OCI-LY7 (cell line): ENCODE measurements around the gene SCRG1. TPM values are rescaled to one million over a fixed set of nuclear protein-coding genes. Genes with fewer than 3 reads are reported as not detected.

ENCODE experiments used
- BruUV-seq: library from RNA; stranded (reverse); fragments of 400-500 nt; replicated peaks from 2 replicates; lab custom pipeline; 2021; lab: Mats Ljungman, UMichigan
- CTCF ChIA-PET: fragments of 300-600 bp; sonication (Branson Sonifier 250); formaldehyde crosslinking; loops from one replicate; lab custom pipeline; 2022; ENCODE audit warnings: antibody characterized with exemption; ENCODE audit not compliant: unreplicated experiment; lab: Charles Lee
- POLR2A ChIA-PET: fragments of 300-600 bp; sonication (Branson Sonifier 250); formaldehyde crosslinking; loops from one replicate; lab custom pipeline; 2022; ENCODE audit warnings: antibody characterized with exemption; lab: Charles Lee
- DNase-seq: peaks from one replicate; pipeline ENCODE4 v3.0.0-alpha.2; 2015; ENCODE audit warnings: low spot score
- H2AFZ ChIP-seq: fragments of 200-600 bp; sonication (generic), shearing (Covaris generic); 2 replicates; pipeline ENCODE4 v1.6.1; 2014; ENCODE audit warnings: mild to moderate bottlenecking, antibody characterized with exemption, low read length, moderate library complexity
- H3K27ac ChIP-seq: fragments of 200-600 bp; sonication (generic); 2 replicates; pipeline ENCODE4 v1.5.1; 2014; ENCODE audit warnings: mixed run types, low read depth, mild to moderate bottlenecking, moderate library complexity, low read length, inconsistent platforms; ENCODE audit not compliant: poor library complexity, severe bottlenecking
- H3K36me3 ChIP-seq: fragments of 200-600 bp; sonication (generic); 2 replicates; pipeline ENCODE4 v1.6.1; 2014; ENCODE audit warnings: mild to moderate bottlenecking, antibody characterized with exemption, low read length, moderate library complexity, mixed read lengths; ENCODE audit not compliant: insufficient read depth
- H3K4me1 ChIP-seq: fragments of 200-600 bp; sonication (generic); 2 replicates; pipeline ENCODE4 v1.5.1; 2014; ENCODE audit warnings: mild to moderate bottlenecking, low read length; ENCODE audit not compliant: insufficient read depth, poor library complexity, severe bottlenecking
- H3K4me2 ChIP-seq: fragments of 200-600 bp; sonication (generic); 2 replicates; pipeline ENCODE4 v1.6.1; 2014; ENCODE audit warnings: mild to moderate bottlenecking, low read length
- H3K4me3 ChIP-seq: fragments of 200-600 bp; sonication (generic); 2 replicates; pipeline ENCODE4 v1.5.1; 2014; ENCODE audit warnings: mild to moderate bottlenecking, low read depth, low read length; ENCODE audit not compliant: poor library complexity, severe bottlenecking
- H3K79me2 ChIP-seq: fragments of 200-600 bp; sonication (generic); 2 replicates; pipeline ENCODE4 v1.6.1; 2016; ENCODE audit warnings: low read depth, mild to moderate bottlenecking, low read length, moderate library complexity, mixed read lengths; ENCODE audit not compliant: insufficient read depth
- H3K9me2 ChIP-seq: fragments of 200-600 bp; sonication (generic); 2 replicates; pipeline ENCODE4 v1.6.1; 2016; ENCODE audit warnings: mild to moderate bottlenecking, low read length, mixed read lengths; ENCODE audit not compliant: insufficient read depth
- H3K9me3 ChIP-seq: fragments of 200-600 bp; sonication (generic); 2 replicates; pipeline ENCODE4 v1.6.1; 2014; ENCODE audit warnings: mild to moderate bottlenecking, mixed run types, low read length, mixed read lengths
- H4K20me1 ChIP-seq: fragments of 200-600 bp; sonication (generic); 2 replicates; pipeline ENCODE4 v1.6.1; 2014; ENCODE audit warnings: mild to moderate bottlenecking, antibody characterized with exemption, low read length, moderate library complexity, mixed read lengths; ENCODE audit not compliant: insufficient read depth
- CTCF ChIP-seq: fragments of 200-600 bp; sonication (generic); conservative IDR thresholded peaks from 2 replicates; pipeline ENCODE4 v1.5.1; 2014; ENCODE audit warnings: mild to moderate bottlenecking, antibody characterized with exemption, low read length, moderate library complexity, mixed read lengths
- EZH2phosphoT487 ChIP-seq: fragments of 200-600 bp; sonication (generic); IDR thresholded peaks from 2 replicates; pipeline ENCODE4 v1.6.1; 2018; ENCODE audit warnings: low read depth, borderline replicate concordance, mild to moderate bottlenecking, mixed run types, antibody characterized with exemption, low read length, moderate library complexity, mixed read lengths
- intact Hi-C: fragments of 100-400 bp; cut with micrococcal nuclease; formaldehyde crosslinking; loops from one replicate; pipeline ENCODE4 v1.10.0; 2022; ENCODE audit not compliant: unreplicated experiment
- total RNA-seq, 2 experiments: library from RNA; depleted of rRNA in 1 of 2; stranded (reverse); fragments of >200 nt in 1 of 2; shearing (Covaris generic) in 1 of 2; gene quantifications; 2 replicates each; pipeline ENCODE4 v1.2.3, GENCODE V29; 2014 to 2022

The SCRG1 gene
- total RNA-seq, 2 experiments from 2014 or later: not detected

GRCh38 chr4:173426064-173426463 lies 27.1 kb upstream of the SCRG1 start:
- BruUV-seq: no TSS peak
- Histone ChIP-seq H3K27ac (no peak overlapping the region), H3K79me2 (no peaks in the 10 kb centered on the region), H3K4me2 (no peak overlapping the region), H3K4me1 (no peaks in the 10 kb centered on the region), H4K20me1 (no peaks in the 10 kb centered on the region), H3K9me2 (no peaks in the 10 kb centered on the region), H3K4me3 (no peak overlapping the region), H3K9me3 (no peaks in the 10 kb centered on the region), H2AFZ (no peak overlapping the region), H3K36me3 (no peaks in the 10 kb centered on the region)
- ChIA-PET CTCF (no interaction called here), POLR2A (interaction anchor here (0.6 to 1.2 kb wide), 3 partner anchors 9 to 1683 kb away, joined by 3 read pairs; no protein-coding TSS in a partner anchor)
- intact Hi-C loops: no loop called here
- TF ChIP-seq EZH2phosphoT487 (no peak), CTCF (no peak)
- no peak for DNase-seq

- Histone ChIP-seq H4K20me1 (no peaks in the 10 kb centered on the region), H3K36me3 (no peaks in the 10 kb centered on the region), H3K79me2 (no peaks in the 10 kb centered on the region), H3K4me3 (no peak overlapping the region), H2AFZ (no peak overlapping the region), H3K9me2 (no peaks in the 10 kb centered on the region), H3K27ac (no peak overlapping the region), H3K4me2 (no peak overlapping the region), H3K4me1 (no peaks in the 10 kb centered on the region), H3K9me3 (no peaks in the 10 kb centered on the region)
- BruUV-seq: no TSS peak
- no peak for TF ChIP-seq CTCF
- no peak for TF ChIP-seq EZH2phosphoT487
- POLR2A ChIA-PET: interaction anchor here (0.6 to 1.2 kb wide), 3 partner anchors 10 to 1684 kb away, joined by 3 to 4 read pairs (median 3); no protein-coding TSS in a partner anchor
- DNase-seq: no peak
- intact Hi-C loops: no loop called here
- CTCF ChIA-PET: no interaction called here
These were observed 26.2 kb upstream of the SCRG1 start for GRCh38 chr4:173424899-173425805.
